DND-41 (cell line): ENCODE results near the gene MYOZ1.

ENCODE experiments used
- ATAC-seq: fragments of 200-7000 bp; cut with Tn5 transposase; 3 replicates; pipeline ENCODE4 v1.9.1; 2021; ENCODE audit warnings: low read depth; ENCODE audit not compliant: insufficient read depth
- DNase-seq: peaks from one replicate; pipeline ENCODE4 v3.0.0-alpha.2; 2020
- H2AFZ ChIP-seq: 2 replicates; pipeline ENCODE4 v1.6.0; 2012; ENCODE audit warnings: low read depth, low read length
- H3K27ac ChIP-seq: 2 replicates; pipeline ENCODE4 v1.5.1; 2012; ENCODE audit warnings: low read length, inconsistent platforms
- H3K27me3 ChIP-seq: fragments of 200-600 bp; sonication (generic); 2 replicates; pipeline ENCODE4 v1.6.0; 2012; ENCODE audit warnings: low read length, mild to moderate bottlenecking, inconsistent platforms; ENCODE audit not compliant: insufficient read depth, poor library complexity
- H3K36me3 ChIP-seq: 2 replicates; pipeline ENCODE4 v1.5.1; 2012; ENCODE audit warnings: low read length, inconsistent platforms; ENCODE audit not compliant: insufficient read depth
- H3K4me1 ChIP-seq: 2 replicates; pipeline ENCODE4 v1.5.1; 2012; ENCODE audit warnings: mild to moderate bottlenecking, low read length; ENCODE audit not compliant: insufficient read depth
- H3K4me2 ChIP-seq: 2 replicates; pipeline ENCODE4 v1.6.0; 2012; ENCODE audit warnings: mild to moderate bottlenecking, moderate library complexity, low read length, inconsistent platforms; ENCODE audit not compliant: insufficient read depth
- H3K4me3 ChIP-seq, 2 experiments: fragments of 200-600 bp in 1 of 2; shearing (Covaris generic) in 1 of 2; 2 replicates each; pipeline ENCODE4 v1.5.1; 2012 to 2016; ENCODE audit warnings: inconsistent platforms in 2 of 2, low read length in 2 of 2, mild to moderate bottlenecking in 2 of 2, low read depth in 1 of 2, moderate library complexity in 1 of 2
- H3K79me2 ChIP-seq: 2 replicates; pipeline ENCODE4 v1.6.0; 2012; ENCODE audit warnings: low read length, inconsistent platforms; ENCODE audit not compliant: insufficient read depth
- H3K9ac ChIP-seq: 2 replicates; pipeline ENCODE4 v1.6.0; 2012; ENCODE audit warnings: low read depth, mild to moderate bottlenecking, inconsistent platforms, low read length, moderate library complexity
- H3K9me3 ChIP-seq: 2 replicates; pipeline ENCODE4 v1.5.1; 2012; ENCODE audit warnings: low read length, moderate library complexity, mild to moderate bottlenecking, inconsistent platforms; ENCODE audit not compliant: insufficient read depth, severe bottlenecking
- H4K20me1 ChIP-seq: 2 replicates; pipeline ENCODE4 v1.6.0; 2012; ENCODE audit warnings: low read length; ENCODE audit not compliant: insufficient read depth
- CTCF ChIP-seq: IDR thresholded peaks from 2 replicates; pipeline ENCODE4 v1.5.1; 2012; ENCODE audit warnings: borderline replicate concordance, low read length, moderate library complexity, mild to moderate bottlenecking; ENCODE audit not compliant: poor library complexity, severe bottlenecking; ENCODE audit errors: extremely low read depth
- EZH2 ChIP-seq: IDR thresholded peaks from 3 replicates; pipeline ENCODE4 v1.6.1; 2012; ENCODE audit warnings: borderline replicate concordance, low read depth, mild to moderate bottlenecking, moderate library complexity, low read length, inconsistent platforms; ENCODE audit not compliant: severe bottlenecking

The MYOZ1 gene

GRCh38 chr10:73639286-73639685 lies 2.0 kb downstream of the MYOZ1 start:
- no peak for TF ChIP-seq CTCF
- no peak for TF ChIP-seq EZH2
- H3K36me3 ChIP-seq: no peaks in the 10 kb centered on the region
- DNase-seq: no peak
- ATAC-seq: no peak
- no peak overlapping the region for H3K4me2 ChIP-seq
- H3K9me3 ChIP-seq: no peaks in the 10 kb centered on the region
- no peak overlapping the region for H2AFZ ChIP-seq
- no peak overlapping the region for H3K9ac ChIP-seq
- H3K79me2 ChIP-seq: no peaks in the 10 kb centered on the region
- H3K27ac ChIP-seq: no peak overlapping the region
- no peaks in the 10 kb centered on the region for H3K4me1 ChIP-seq
- no peaks in the 10 kb centered on the region for H3K27me3 ChIP-seq
- no peaks in the 10 kb centered on the region for H4K20me1 ChIP-seq
- H3K4me3 ChIP-seq: no peak overlapping the region

- TF ChIP-seq CTCF: no peak
- no peak for TF ChIP-seq EZH2
- H3K79me2 ChIP-seq: no peaks in the 10 kb centered on the region
- no peak overlapping the region for H2AFZ ChIP-seq
- no peaks in the 10 kb centered on the region for H3K9me3 ChIP-seq
- no peak overlapping the region for H3K4me3 ChIP-seq
- no peaks in the 10 kb centered on the region for H3K27me3 ChIP-seq
- H3K27ac ChIP-seq: no peak overlapping the region
- no peaks in the 10 kb centered on the region for H4K20me1 ChIP-seq
- H3K9ac ChIP-seq: no peak overlapping the region
- ATAC-seq (no peak), DNase-seq (no peak)
- H3K36me3 ChIP-seq: no peaks in the 10 kb centered on the region
- no peaks in the 10 kb centered on the region for H3K4me1 ChIP-seq
- no peak overlapping the region for H3K4me2 ChIP-seq
These were observed 5.5 kb downstream of the MYOZ1 start for GRCh38 chr10:73635781-73636180.

GRCh38 chr10:73634421-73634820 lies 6.9 kb downstream of the MYOZ1 start:
- Histone ChIP-seq H3K4me2 (no peak overlapping the region), H2AFZ (no peak overlapping the region), H3K27ac (no peak overlapping the region), H3K4me3 (no peak overlapping the region), H3K9me3 (no peaks in the 10 kb centered on the region), H3K4me1 (no peaks in the 10 kb centered on the region), H3K27me3 (no peaks in the 10 kb centered on the region), H4K20me1 (no peaks in the 10 kb centered on the region), H3K36me3 (no peaks in the 10 kb centered on the region), H3K79me2 (no peaks in the 10 kb centered on the region), H3K9ac (no peak overlapping the region)
- ATAC-seq (no peak), DNase-seq (no peak)
- TF ChIP-seq EZH2: no peak
- TF ChIP-seq CTCF: no peak

GRCh38 chr10:73629165-73629564 lies 12.1 kb downstream of the MYOZ1 start:
- 0 out of 2 replicates have a peak, but pooled peaks cover 4% of the 10 kb centered on the region for H3K36me3 ChIP-seq
- H3K9me3 ChIP-seq: no peaks in the 10 kb centered on the region
- no peak overlapping the region for H3K27ac ChIP-seq
- TF ChIP-seq EZH2 (no peak), CTCF (no peak)
- no peak overlapping the region for H3K4me3 ChIP-seq
- no peak overlapping the region for H2AFZ ChIP-seq
- H3K79me2 ChIP-seq: peaks cover 17% of the 10 kb centered on the region
- ATAC-seq (no peak), DNase-seq (no peak)
- no peaks in the 10 kb centered on the region for H3K27me3 ChIP-seq
- no peak overlapping the region for H3K4me2 ChIP-seq
- no peak overlapping the region for H3K9ac ChIP-seq
- H4K20me1 ChIP-seq: no peaks in the 10 kb centered on the region
- H3K4me1 ChIP-seq: peaks cover 23% of the 10 kb centered on the region
